Measurements from ENCODE around the gene CEP97.
"Not testable (repeated sequence)": the region's sequence is repeated elsewhere in the genome, so short reads cannot be mapped to it uniquely, and the experiment has no call there.

The CEP97 gene

GRCh38 chr3:101724329-101725193, at the start of gene CEP97:
Gene CEP97, plus strand, starts transcription at chr3:101724614. Its CDS starts 63 bp downstream, at chr3:101724677.
- H3K27me3 Mint-ChIP-seq = no peaks in the 10 kb centered on the region
- no peaks in the 10 kb centered on the region for H3K9me3 Mint-ChIP-seq
- H3K4me3 Mint-ChIP-seq = peak within 1 kb of the TSS; percentile 99
- peak within 1 kb of the TSS; percentile 97 for H3K27ac Mint-ChIP-seq
- H3K36me3 Mint-ChIP-seq (ENCODE audit: low read depth) = peaks cover 26% of the 10 kb centered on the region
- peaks cover 57% of the 10 kb centered on the region for H3K4me1 Mint-ChIP-seq (ENCODE audit: low read depth)

GRCh38 chr3:101675709-101676215, 48.7 kb upstream of the CEP97 start:
- no peaks in the 10 kb centered on the region for H3K9me3 Mint-ChIP-seq
- no peaks in the 10 kb centered on the region for H3K27me3 Mint-ChIP-seq
- peaks cover 53% of the 10 kb centered on the region for H3K36me3 Mint-ChIP-seq (ENCODE audit: low read depth)
- H3K4me1 Mint-ChIP-seq (ENCODE audit: low read depth) = peaks cover 55% of the 10 kb centered on the region
- peak overlapping the region; percentile 85 for H3K4me3 Mint-ChIP-seq
- peak overlapping the region; percentile 94 for H3K27ac Mint-ChIP-seq

GRCh38 chr3:101676216-101676764, 48.1 kb upstream of the CEP97 start:
- H3K27me3 Mint-ChIP-seq = no peaks in the 10 kb centered on the region
- peaks cover 53% of the 10 kb centered on the region for H3K36me3 Mint-ChIP-seq (ENCODE audit: low read depth)
- H3K4me1 Mint-ChIP-seq (ENCODE audit: low read depth) = peaks cover 60% of the 10 kb centered on the region
- H3K4me3 Mint-ChIP-seq = peak overlapping the region; percentile 85
- H3K27ac Mint-ChIP-seq = peak overlapping the region; percentile 94
- no peaks in the 10 kb centered on the region for H3K9me3 Mint-ChIP-seq

- Mint-ChIP-seq H3K27ac (peak within 1 kb of the TSS; percentile 94), H3K4me3 (peak within 1 kb of the TSS; percentile 85), H3K27me3 (no peaks in the 10 kb centered on the region), H3K9me3 (no peaks in the 10 kb centered on the region), H3K36me3 (ENCODE audit: low read depth) (peaks cover 53% of the 10 kb centered on the region), H3K4me1 (ENCODE audit: low read depth) (peaks cover 60% of the 10 kb centered on the region)
Observed at GRCh38 chr3:101676765-101677435, 47.5 kb upstream of the CEP97 start, which contains the start of gene ZBTB11. Gene ZBTB11, minus strand, starts transcription at chr3:101677132. Its CDS starts 218 bp downstream, at chr3:101676914.

- Mint-ChIP-seq H3K36me3 (ENCODE audit: low read depth) (peaks cover 53% of the 10 kb centered on the region), H3K27ac (peak overlapping the region; percentile 91)
Observed at GRCh38 chr3:101677436-101678286, 46.8 kb upstream of the CEP97 start.

GRCh38 chr3:101678837-101679236, 45.6 kb upstream of the CEP97 start:
- not testable (repeated sequence) for H3K9me3 Mint-ChIP-seq, H3K27me3 Mint-ChIP-seq, H3K27ac Mint-ChIP-seq, H3K4me3 Mint-ChIP-seq
- peaks cover 58% of the 10 kb centered on the region for H3K36me3 Mint-ChIP-seq (ENCODE audit: low read depth)
- H3K4me1 Mint-ChIP-seq (ENCODE audit: low read depth) = peaks cover 56% of the 10 kb centered on the region

More at GRCh38 chr3:101677436-101678286, 46.8 kb upstream of the CEP97 start:
- H3K9me3 Mint-ChIP-seq = no peaks in the 10 kb centered on the region
- H3K4me1 Mint-ChIP-seq (ENCODE audit: low read depth) = peaks cover 61% of the 10 kb centered on the region
- H3K4me3 Mint-ChIP-seq = peak overlapping the region; percentile 85
- H3K27me3 Mint-ChIP-seq = no peaks in the 10 kb centered on the region

- Mint-ChIP-seq H3K9me3 (no peaks in the 10 kb centered on the region), H3K27ac (peak overlapping the region; percentile 69), H3K4me1 (ENCODE audit: low read depth) (peaks cover 50% of the 10 kb centered on the region), H3K27me3 (no peaks in the 10 kb centered on the region), H3K4me3 (no peak overlapping the region), H3K36me3 (ENCODE audit: low read depth) (peaks cover 67% of the 10 kb centered on the region)
Observed at GRCh38 chr3:101680466-101680865, 43.9 kb upstream of the CEP97 start.

- Mint-ChIP-seq H3K4me1 (ENCODE audit: low read depth) (peaks cover 45% of the 10 kb centered on the region), H3K4me3 (peak overlapping the region; percentile 99), H3K27ac (peak overlapping the region; percentile 100), H3K9me3 (no peaks in the 10 kb centered on the region), H3K27me3 (no peaks in the 10 kb centered on the region), H3K36me3 (ENCODE audit: low read depth) (peaks cover 62% of the 10 kb centered on the region)
Observed at GRCh38 chr3:101685050-101685400, 39.4 kb upstream of the CEP97 start.

- Mint-ChIP-seq H3K4me1 (ENCODE audit: low read depth) (peaks cover 49% of the 10 kb centered on the region), H3K9me3 (no peaks in the 10 kb centered on the region), H3K4me3 (peak overlapping the region; percentile 99), H3K27me3 (no peaks in the 10 kb centered on the region), H3K27ac (peak overlapping the region; percentile 100), H3K36me3 (ENCODE audit: low read depth) (peaks cover 53% of the 10 kb centered on the region)
Observed at GRCh38 chr3:101685870-101686307, 38.5 kb upstream of the CEP97 start.

GRCh38 chr3:101687142-101687931, 37.1 kb upstream of the CEP97 start:
- no peaks in the 10 kb centered on the region for H3K27me3 Mint-ChIP-seq
- H3K36me3 Mint-ChIP-seq (ENCODE audit: low read depth) = peaks cover 39% of the 10 kb centered on the region
- H3K9me3 Mint-ChIP-seq = no peaks in the 10 kb centered on the region
- peak overlapping the region; percentile 100 for H3K27ac Mint-ChIP-seq
- H3K4me3 Mint-ChIP-seq = peak overlapping the region; percentile 99
- H3K4me1 Mint-ChIP-seq (ENCODE audit: low read depth) = peaks cover 38% of the 10 kb centered on the region

- peak overlapping the region; percentile 1 for H3K4me3 Mint-ChIP-seq
- H3K36me3 Mint-ChIP-seq (ENCODE audit: low read depth) = peaks cover 24% of the 10 kb centered on the region
- peaks cover 30% of the 10 kb centered on the region for H3K4me1 Mint-ChIP-seq (ENCODE audit: low read depth)
- no peak overlapping the region for H3K27ac Mint-ChIP-seq
- H3K9me3 Mint-ChIP-seq = no peaks in the 10 kb centered on the region
- no peaks in the 10 kb centered on the region for H3K27me3 Mint-ChIP-seq
Observed at GRCh38 chr3:101689286-101689685, 35.1 kb upstream of the CEP97 start.

GRCh38 chr3:101690972-101691371, 33.4 kb upstream of the CEP97 start:
- peaks cover 24% of the 10 kb centered on the region for H3K4me1 Mint-ChIP-seq (ENCODE audit: low read depth)
- peaks cover 7% of the 10 kb centered on the region for H3K36me3 Mint-ChIP-seq (ENCODE audit: low read depth)
- no peaks in the 10 kb centered on the region for H3K27me3 Mint-ChIP-seq
- H3K27ac Mint-ChIP-seq = peak overlapping the region; percentile 52
- H3K9me3 Mint-ChIP-seq = no peaks in the 10 kb centered on the region
- H3K4me3 Mint-ChIP-seq = no peak overlapping the region

- H3K27ac Mint-ChIP-seq = not testable (repeated sequence)
Observed at GRCh38 chr3:101691685-101692671, 32.4 kb upstream of the CEP97 start.

More at GRCh38 chr3:101691685-101692671, 32.4 kb upstream of the CEP97 start:
- H3K27me3 Mint-ChIP-seq; H3K36me3 Mint-ChIP-seq (ENCODE audit: low read depth); H3K4me3 Mint-ChIP-seq; H3K9me3 Mint-ChIP-seq: not testable (repeated sequence)
- peaks cover 21% of the 10 kb centered on the region for H3K4me1 Mint-ChIP-seq (ENCODE audit: low read depth)
